Neural progenitor cell (in vitro differentiated cells): ENCODE results near the gene ASB8. TPM values are rescaled to one million over a fixed set of nuclear protein-coding genes. Genes with fewer than 3 reads are reported as not detected.

Experiments used
- DNase-seq: peaks from one replicate; pipeline ENCODE4 v3.0.0-alpha.2; 2016; ENCODE audit warnings: low spot score
- H2AFZ ChIP-seq: fragments of 200-600 bp; sonication (generic); replicated peaks from 2 replicates; pipeline ENCODE4 v1.6.1; 2016; ENCODE audit warnings: antibody characterized with exemption
- H3F3A ChIP-seq: fragments of 200-600 bp; sonication (generic); 2 replicates; pipeline ENCODE4 v1.6.1; 2016; ENCODE audit warnings: antibody characterized with exemption, low read depth
- H3K27ac ChIP-seq: fragments of 200-600 bp; sonication (generic); 2 replicates; pipeline ENCODE4 v1.5.1; 2016; ENCODE audit warnings: mild to moderate bottlenecking
- H3K27me3 ChIP-seq: fragments of 200-600 bp; sonication (generic); 2 replicates; pipeline ENCODE4 v1.6.1; 2016; ENCODE audit warnings: mild to moderate bottlenecking, moderate library complexity
- H3K36me3 ChIP-seq: fragments of 200-600 bp; sonication (generic); 2 replicates; pipeline ENCODE4 v1.5.1; 2016
- H3K4me1 ChIP-seq: fragments of 200-600 bp; sonication (generic); 2 replicates; pipeline ENCODE4 v1.6.1; 2016; ENCODE audit warnings: mixed run types
- H3K4me2 ChIP-seq: fragments of 200-600 bp; sonication (generic); 2 replicates; pipeline ENCODE4 v1.6.1; 2016
- H3K4me3 ChIP-seq: fragments of 200-600 bp; sonication (generic); 2 replicates; pipeline ENCODE4 v1.5.1; 2016
- H3K79me2 ChIP-seq: fragments of 200-600 bp; sonication (generic); 2 replicates; pipeline ENCODE4 v1.6.1; 2016; ENCODE audit warnings: low read depth
- H3K9ac ChIP-seq: fragments of 200-600 bp; sonication (generic); 2 replicates; pipeline ENCODE4 v1.6.1; 2016
- H3K9me3 ChIP-seq: fragments of 200-600 bp; sonication (generic); 2 replicates; pipeline ENCODE4 v1.5.1; 2016; ENCODE audit warnings: low read depth
- H4K20me1 ChIP-seq: fragments of 200-600 bp; sonication (generic); 2 replicates; pipeline ENCODE4 v1.6.1; 2016; ENCODE audit warnings: low read depth
- H3K27ac Mint-ChIP-seq: 3 replicates; pipeline ENCODE4 v1.8.0; 2021; ENCODE audit warnings: mixed read lengths
- H3K27me3 Mint-ChIP-seq: 2 replicates; pipeline ENCODE4 v1.8.0; 2022; ENCODE audit warnings: low read depth, mild to moderate bottlenecking, inconsistent platforms, moderate library complexity, mixed read lengths; ENCODE audit not compliant: insufficient read depth
- H3K36me3 Mint-ChIP-seq: 3 replicates; pipeline ENCODE4 v1.8.0; 2021; ENCODE audit warnings: mixed read lengths
- H3K4me1 Mint-ChIP-seq: 3 replicates; pipeline ENCODE4 v1.8.0; 2021; ENCODE audit warnings: mixed read lengths
- H3K4me3 Mint-ChIP-seq: 3 replicates; pipeline ENCODE4 v1.8.0; 2021; ENCODE audit warnings: mild to moderate bottlenecking, moderate library complexity, mixed read lengths
- H3K9me3 Mint-ChIP-seq: 3 replicates; pipeline ENCODE4 v1.8.0; 2020; ENCODE audit warnings: mixed read lengths
- CTCF ChIP-seq: fragments of 200-600 bp; sonication (generic); IDR thresholded peaks from 2 replicates; pipeline ENCODE4 v1.5.1; 2017; ENCODE audit warnings: antibody characterized with exemption, mild to moderate bottlenecking
- EZH2 ChIP-seq: fragments of 200-600 bp; sonication (generic); IDR thresholded peaks from 2 replicates; pipeline ENCODE4 v1.6.1; 2017; ENCODE audit warnings: antibody characterized with exemption, mild to moderate bottlenecking, moderate library complexity
- EZH2phosphoT487 ChIP-seq: fragments of 200-600 bp; sonication (generic); IDR thresholded peaks from 2 replicates; pipeline ENCODE4 v1.6.1; 2017; ENCODE audit warnings: antibody characterized with exemption
- total RNA-seq: library from RNA; depleted of rRNA; stranded (reverse); fragments of >200 nt; gene quantifications from 2 replicates; pipeline ENCODE4 v1.2.3, GENCODE V29; 2015; ENCODE audit warnings: low replicate concordance

ASB8 gene
- total RNA-seq, 1 donor from 2014 or later = 4.2 TPM

- TF ChIP-seq EZH2phosphoT487 (no peak), CTCF (peak; percentile 53), EZH2 (no peak)
Measured at GRCh38 chr12:48197549-48197970, 40.2 kb upstream of the ASB8 start.

GRCh38 chr12:48194799-48195201, 37.5 kb upstream of the ASB8 start:
- TF ChIP-seq EZH2 (no peak), EZH2phosphoT487 (no peak), CTCF (no peak)
- Mint-ChIP-seq H3K27ac (no peak overlapping the region), H3K27me3 (no peaks in the 10 kb centered on the region), H3K9me3 (no peaks in the 10 kb centered on the region), H3K4me1 (peaks cover 19% of the 10 kb centered on the region), H3K4me3 (no peak overlapping the region), H3K36me3 (no peaks in the 10 kb centered on the region)
- no peak overlapping the region for H3K9ac ChIP-seq
- no peak overlapping the region for H3K4me3 ChIP-seq
- DNase-seq = no peak
- peaks cover 6% of the 10 kb centered on the region for H3K4me1 ChIP-seq
- H4K20me1 ChIP-seq = no peaks in the 10 kb centered on the region
- no peaks in the 10 kb centered on the region for H3K36me3 ChIP-seq
- H3K79me2 ChIP-seq = no peaks in the 10 kb centered on the region
- no peak overlapping the region for H3K27ac ChIP-seq
- peaks cover 22% of the 10 kb centered on the region for H3F3A ChIP-seq
- no peak overlapping the region for H3K4me2 ChIP-seq
- H3K9me3 ChIP-seq = no peaks in the 10 kb centered on the region
- H2AFZ ChIP-seq = no peak overlapping the region
- peaks cover 65% of the 10 kb centered on the region for H3K27me3 ChIP-seq

More at GRCh38 chr12:48197549-48197970, 40.2 kb upstream of the ASB8 start:
- peak; percentile 37 for DNase-seq
- Histone ChIP-seq H3K4me2 (peak overlapping the region; percentile 78), H3K27me3 (peaks cover 62% of the 10 kb centered on the region), H3K27ac (no peak overlapping the region), H3K79me2 (no peaks in the 10 kb centered on the region), H3K9me3 (no peaks in the 10 kb centered on the region), H2AFZ (peak overlapping the region; percentile 82), H3K36me3 (no peaks in the 10 kb centered on the region), H3K9ac (no peak overlapping the region), H3K4me1 (peaks cover 6% of the 10 kb centered on the region), H4K20me1 (no peaks in the 10 kb centered on the region), H3K4me3 (peak overlapping the region; percentile 48), H3F3A (peaks cover 17% of the 10 kb centered on the region)
- Mint-ChIP-seq H3K36me3 (peaks cover 4% of the 10 kb centered on the region), H3K27ac (peak overlapping the region; percentile 24), H3K9me3 (peaks cover 8% of the 10 kb centered on the region), H3K4me3 (peak overlapping the region; percentile 85), H3K27me3 (no peaks in the 10 kb centered on the region), H3K4me1 (peaks cover 19% of the 10 kb centered on the region)

GRCh38 chr12:48193623-48194022, 36.3 kb upstream of the ASB8 start:
- H3K36me3 Mint-ChIP-seq = no peaks in the 10 kb centered on the region
- Histone ChIP-seq H3K4me1 (peaks cover 6% of the 10 kb centered on the region), H3K9me3 (no peaks in the 10 kb centered on the region), H3K4me3 (no peak overlapping the region), H3K4me2 (no peak overlapping the region), H3K79me2 (no peaks in the 10 kb centered on the region), H3F3A (peaks cover 21% of the 10 kb centered on the region), H2AFZ (no peak overlapping the region), H4K20me1 (no peaks in the 10 kb centered on the region), H3K36me3 (no peaks in the 10 kb centered on the region), H3K27ac (no peak overlapping the region), H3K9ac (no peak overlapping the region), H3K27me3 (peaks cover 66% of the 10 kb centered on the region)
- TF ChIP-seq EZH2 (no peak), EZH2phosphoT487 (no peak), CTCF (no peak)
- no peak overlapping the region for H3K4me3 Mint-ChIP-seq
- H3K9me3 Mint-ChIP-seq = no peaks in the 10 kb centered on the region
- no peak overlapping the region for H3K27ac Mint-ChIP-seq
- no peaks in the 10 kb centered on the region for H3K27me3 Mint-ChIP-seq
- H3K4me1 Mint-ChIP-seq = peaks cover 13% of the 10 kb centered on the region
- no peak for DNase-seq
